GM19240 (cell line): ENCODE results near the gene TMEM176B.
"Not testable (repeated sequence)": the region's sequence is repeated elsewhere in the genome, so short reads cannot be mapped to it uniquely, and the experiment has no call there.

Source experiments
- DNase-seq: peaks from one replicate; pipeline ENCODE4 v3.0.0; 2011; ENCODE audit warnings: low spot score; ENCODE audit not compliant: insufficient read length

Gene TMEM176B

DNA sequence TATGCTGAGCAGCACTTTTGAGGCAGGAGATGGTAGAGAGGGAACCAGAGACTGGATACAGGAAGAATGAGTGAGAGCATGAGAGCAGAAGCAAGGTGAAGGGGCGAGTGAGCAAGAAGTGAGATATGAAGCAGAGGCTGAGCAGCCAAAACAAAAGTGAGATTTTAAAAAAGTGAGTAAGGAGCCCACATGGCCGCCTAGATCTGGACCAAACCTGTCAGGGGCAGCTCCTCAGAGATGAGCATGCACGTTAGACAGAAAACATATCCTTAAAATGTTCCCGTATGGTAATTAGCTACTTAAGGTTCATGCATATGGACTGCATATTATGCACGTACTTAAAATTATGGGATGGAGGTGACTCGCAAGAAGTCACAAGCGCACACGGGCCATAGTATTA lies 22.9 kb upstream of the TMEM176B start:
- DNase-seq = no peak

DNA sequence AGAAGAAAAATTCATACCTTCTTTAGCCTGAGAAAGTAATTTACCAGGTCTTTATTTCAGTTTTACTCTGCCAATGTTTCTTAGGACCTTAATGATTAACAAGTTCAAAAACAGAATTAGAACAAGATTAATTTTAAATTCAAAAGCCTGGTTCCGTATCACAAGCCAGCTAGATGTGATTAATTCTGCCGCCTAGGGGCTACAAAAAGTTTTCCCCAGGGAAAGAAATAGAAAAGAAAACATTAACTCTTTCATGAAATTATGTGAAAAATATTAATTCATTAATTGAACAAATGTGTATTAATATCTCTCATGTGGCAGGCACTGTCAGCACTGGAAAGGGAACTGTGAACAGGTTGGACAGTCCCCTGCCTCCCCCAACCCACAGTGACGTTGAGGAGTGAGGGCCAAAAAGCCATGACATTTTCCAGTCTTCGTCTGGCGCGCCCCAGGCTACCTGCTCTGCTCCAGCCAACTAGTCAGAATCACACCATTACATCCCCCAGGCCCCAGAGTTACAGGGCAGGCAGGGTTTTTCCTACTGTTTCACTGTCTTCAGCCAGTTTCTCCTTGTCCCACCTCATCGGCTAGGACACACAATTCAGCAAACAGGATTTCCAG lies 20.5 kb upstream of the TMEM176B start:
- no peak for DNase-seq

DNA sequence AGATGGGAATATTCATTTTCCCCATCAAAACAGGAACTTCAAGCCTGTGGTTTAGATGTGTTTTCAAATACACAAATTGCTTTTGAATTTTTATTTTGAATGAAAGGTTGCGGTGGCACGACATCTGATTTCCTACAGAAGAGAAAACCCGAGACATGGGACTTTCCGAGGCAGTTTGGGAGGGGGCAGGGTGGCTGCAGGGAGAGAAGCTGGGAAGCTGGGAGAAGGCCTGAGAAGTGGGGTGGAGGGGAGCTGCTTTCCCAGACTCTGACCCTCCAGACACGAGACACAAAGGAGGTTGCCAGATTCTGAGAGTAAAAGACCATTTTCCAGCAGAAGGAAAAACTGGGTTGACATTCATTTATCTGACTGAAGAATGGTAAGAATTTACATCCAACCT lies 20.0 kb upstream of the TMEM176B start:
- no peak for DNase-seq

DNA sequence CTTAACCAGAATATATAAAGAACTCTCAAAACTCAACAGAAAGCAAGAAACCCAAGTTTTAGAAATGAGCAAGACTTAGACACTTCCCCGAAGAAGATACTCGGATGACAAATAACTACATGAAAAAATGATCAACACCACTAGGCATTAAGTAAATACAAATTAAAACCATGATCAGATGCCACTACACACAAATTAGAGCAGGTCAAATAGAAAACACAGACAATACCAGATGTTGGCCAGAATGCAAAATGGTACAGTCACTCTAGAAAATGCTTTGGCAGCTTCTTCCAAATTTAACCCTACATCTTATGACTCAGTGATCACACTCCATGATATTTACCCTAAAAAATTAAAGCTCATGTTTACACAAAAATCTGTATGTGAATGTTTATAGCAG lies 18.8 kb upstream of the TMEM176B start:
- DNase-seq = no peak

DNA sequence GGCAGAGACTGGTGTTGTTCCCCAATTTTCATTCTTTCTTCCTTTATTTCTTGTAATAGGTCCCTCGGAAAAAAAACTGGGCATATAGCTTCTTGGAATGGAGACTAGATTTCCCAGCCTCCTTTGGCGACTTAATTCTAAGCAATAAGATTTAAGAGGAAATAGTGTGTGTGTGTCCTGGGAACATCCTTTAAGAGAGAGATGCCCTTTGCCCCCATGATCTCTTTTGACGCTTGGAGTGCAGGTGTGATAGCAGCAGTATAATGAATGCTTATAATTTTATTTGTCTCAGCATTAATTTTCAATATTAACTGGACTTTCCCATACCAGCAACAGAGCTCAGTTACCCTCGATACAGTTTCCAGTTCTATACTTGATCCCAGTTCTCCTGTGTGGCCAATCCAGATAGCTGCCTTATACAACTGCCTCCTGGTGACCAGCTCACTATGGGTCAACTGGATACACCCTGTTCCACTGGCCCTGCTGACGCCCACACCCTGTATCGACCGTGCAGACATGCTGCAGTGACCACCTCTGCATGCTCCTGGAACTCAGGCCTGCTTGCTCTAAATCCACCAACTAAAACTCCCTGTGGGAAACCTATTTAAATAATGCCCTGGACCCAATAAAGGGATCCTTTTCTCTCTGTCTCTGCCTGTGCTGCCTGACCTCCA lies 14.3 kb upstream of the TMEM176B start:
- DNase-seq = no peak

DNA sequence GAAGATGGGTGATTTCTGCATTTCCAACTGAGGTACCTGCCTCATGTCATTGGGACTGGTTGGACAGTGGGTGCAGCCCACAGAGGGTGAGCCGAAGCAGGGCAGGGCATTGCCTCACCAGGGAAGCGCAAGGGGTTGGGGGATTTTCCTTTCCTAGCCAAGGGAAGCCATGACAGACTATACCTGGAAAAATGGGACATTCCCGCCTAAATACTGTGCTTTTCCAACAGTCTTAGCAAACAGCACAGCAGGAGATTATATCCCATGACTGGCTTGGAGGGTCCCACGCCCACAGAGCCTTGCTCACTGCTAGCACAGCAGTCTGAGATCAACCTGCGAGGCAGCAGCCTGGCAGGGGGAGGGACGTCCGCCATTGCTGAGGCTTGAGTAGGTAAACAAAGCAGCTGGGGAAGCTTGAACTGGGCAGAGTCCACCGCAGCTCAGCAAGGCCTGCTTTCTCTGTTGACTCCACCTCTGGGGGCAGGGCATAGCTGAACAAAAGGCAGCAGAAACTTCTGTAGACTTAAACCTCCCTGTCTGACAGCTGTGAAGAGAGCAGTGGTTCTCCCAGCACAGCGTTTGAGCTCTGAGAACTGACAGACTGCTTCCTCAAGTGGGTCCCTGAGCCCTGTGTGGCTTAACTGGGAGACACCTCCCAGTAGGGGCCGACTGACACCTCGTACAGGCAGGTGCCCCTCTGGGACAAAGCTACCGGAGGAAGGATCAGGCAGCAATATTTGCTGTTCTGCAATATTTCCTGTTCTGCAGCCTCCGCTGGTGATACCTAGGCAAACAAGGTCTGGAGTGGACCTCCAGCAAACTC lies 7.7 kb upstream of the TMEM176B start:
- DNase-seq = not testable (repeated sequence)

DNA sequence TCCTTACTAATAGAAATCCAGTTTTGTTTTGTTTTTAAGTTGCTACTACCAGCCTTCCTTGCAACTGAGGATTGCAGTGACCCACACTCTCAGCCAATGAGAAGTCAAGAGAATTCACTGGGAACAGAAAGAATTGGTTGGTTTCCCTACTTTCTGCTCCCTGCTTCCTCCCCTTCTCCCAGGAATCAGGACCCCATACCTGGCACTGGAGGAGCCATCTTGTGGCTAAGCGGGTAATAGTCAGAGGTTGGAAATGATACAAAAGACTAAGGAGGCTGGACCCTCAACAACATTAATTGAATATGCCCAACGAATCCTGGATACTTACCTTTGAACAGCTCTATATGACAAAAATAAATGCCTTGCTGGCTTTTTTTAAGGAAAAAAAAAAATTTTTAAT lies 6.7 kb upstream of the TMEM176B start:
- DNase-seq = no peak

DNA sequence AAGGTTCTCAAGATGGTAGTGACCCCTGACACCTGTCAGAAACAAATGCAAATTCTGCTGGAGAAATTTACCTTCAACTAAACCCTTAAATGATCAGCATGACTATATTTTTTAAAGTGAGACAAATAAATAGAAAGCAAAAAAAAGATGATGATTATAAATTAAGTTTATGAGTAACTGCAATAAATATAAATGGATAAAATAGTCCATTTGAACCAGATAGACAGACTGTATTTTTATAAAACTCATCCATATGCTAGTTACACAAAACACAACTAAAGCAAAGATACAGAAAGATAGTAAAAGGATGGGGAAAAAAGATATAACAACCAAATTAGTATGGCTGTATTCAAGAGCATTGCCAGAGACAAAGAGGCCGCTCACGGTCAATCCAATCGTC lies 6.3 kb upstream of the TMEM176B start:
- no peak for DNase-seq

DNA sequence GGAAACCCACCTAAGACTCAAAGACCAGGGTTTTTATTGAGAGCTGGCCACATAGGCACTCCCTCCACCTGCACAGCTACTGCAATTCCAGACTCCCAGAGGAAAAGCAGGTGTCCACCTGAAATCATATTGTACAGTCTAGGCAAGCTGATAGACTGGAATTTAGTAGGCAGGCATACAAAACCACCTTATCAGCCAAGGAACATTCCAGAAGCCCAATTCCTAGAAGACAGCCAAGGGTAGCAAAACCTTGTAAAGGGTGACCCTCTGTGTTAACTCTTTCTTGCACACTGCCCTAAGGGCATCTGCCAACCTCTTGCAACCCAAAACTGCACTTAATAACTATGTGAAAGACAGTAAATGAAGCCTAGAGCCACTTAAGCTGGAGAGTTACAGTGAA lies 5.7 kb upstream of the TMEM176B start:
- no peak for DNase-seq

DNA sequence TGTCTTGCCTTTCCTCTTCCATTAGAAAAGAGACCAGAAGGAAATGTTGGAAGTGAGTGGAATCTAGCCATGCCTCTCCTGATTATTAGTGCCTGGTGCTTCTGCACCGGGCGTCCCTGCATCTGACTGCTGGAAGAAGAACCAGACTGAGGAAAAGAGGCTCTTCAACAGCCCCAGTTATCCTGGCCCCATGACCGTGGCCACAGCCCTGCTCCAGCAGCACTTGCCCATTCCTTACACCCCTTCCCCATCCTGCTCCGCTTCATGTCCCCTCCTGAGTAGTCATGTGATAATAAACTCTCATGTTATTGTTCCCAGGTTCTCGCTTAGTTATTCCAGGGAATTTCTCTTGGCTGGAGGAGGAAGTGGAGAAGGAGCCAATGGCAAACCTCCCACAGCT lies 4.6 kb upstream of the TMEM176B start:
- DNase-seq = no peak

DNA sequence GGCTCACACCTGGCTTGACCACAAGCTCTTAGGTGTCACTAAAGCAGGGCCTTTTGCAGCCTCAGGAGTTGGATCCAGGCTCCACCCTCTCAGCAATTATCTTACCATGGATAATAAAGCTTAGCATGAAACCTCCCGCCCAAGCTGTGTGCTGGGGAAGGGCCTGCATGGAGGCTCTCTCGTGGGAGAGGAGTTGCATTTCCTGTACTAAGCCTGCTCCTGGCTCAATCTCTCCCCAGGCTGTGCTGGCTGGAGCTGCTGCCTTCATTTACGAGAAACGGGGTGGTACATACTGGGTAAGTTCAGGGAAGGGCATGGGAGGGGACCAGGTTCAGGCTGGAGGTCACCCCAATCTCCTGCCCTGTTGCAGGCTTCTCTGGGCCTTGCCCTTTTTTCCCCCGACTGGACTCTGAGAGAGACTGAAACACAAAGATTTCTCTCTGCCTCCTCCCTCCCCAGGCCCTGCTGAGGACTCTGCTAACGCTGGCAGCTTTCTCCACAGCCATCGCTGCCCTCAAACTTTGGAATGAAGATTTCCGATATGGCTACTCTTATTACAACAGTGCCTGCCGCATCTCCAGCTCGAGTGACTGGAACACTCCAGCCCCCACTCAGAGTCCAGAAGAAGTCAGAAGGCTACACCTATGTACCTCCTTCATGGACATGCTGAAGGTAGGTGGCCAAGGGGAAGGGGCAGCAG lies 3.1 kb upstream of the TMEM176B start:
- no peak for DNase-seq

DNA sequence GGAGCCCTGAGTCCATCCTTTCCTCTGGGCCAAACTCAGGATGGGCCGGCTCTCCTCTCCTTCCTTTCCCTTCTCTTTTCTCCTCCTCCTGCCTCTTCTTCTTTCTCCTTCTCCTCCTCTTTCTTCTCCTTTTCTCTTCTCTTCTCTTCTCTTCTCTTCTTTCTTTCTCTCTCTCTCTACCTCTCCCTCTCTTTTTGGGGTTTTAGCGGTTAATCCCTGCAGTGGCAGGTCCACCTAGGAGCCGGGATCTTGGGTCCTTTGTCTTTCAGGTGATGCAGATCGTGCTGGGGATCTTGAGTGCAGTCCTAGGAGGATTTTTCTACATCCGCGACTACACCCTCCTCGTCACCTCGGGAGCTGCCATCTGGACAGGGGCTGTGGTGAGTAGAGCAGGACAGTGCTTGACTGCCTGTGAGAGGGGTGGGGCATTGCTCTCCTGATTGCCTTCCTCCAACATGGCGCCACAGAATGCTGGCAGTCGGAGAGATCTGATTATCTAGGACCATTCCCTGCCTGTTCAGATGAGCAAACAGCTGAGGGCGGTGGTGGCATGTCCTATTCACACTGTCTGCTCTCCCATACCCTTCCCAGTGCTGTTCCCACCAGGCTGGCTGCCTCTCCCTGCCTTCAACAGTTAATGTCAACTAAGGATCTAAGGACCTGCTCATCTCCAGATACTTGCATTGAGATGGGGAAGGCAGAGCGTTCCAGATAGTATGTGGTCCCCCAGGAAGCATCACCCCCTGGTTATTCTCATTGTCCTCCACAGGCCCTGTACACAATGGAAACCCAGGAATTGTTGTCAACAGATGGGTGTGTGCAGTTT lies 2.0 kb upstream of the TMEM176B start:
- DNase-seq = no peak

DNA sequence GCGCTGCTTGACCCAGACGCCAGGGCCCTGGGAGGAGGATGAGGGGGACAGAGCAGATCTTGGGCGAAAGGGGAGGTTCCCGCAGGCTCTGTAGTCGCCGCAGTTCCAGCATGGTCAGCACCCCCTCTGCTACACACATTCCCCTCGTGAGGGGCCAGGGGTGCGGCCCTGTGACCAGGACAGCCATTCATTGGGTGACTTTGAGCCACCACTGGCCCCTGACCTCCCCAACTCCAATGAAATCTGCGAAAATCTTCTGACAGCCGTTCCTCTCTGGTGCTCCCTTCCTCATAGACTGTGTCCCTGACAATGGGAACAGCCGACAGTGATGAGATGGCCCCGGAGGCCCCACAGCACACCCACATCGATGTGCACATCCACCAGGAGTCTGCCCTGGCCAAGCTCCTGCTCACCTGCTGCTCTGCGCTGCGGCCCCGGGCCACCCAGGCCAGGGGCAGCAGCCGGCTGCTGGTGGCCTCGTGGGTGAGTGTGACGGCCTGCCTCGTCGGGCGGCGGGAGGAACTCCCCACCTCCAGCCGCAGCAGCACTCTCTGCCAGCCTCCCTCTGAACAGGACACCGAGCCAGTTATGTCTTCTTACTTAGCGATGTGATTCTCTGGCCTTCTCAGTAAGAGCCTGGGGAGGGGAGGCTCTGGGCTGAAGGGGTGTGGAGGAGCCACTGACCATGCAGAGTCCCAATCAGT lies 1.2 kb upstream of the TMEM176B start:
- DNase-seq = no peak

DNA sequence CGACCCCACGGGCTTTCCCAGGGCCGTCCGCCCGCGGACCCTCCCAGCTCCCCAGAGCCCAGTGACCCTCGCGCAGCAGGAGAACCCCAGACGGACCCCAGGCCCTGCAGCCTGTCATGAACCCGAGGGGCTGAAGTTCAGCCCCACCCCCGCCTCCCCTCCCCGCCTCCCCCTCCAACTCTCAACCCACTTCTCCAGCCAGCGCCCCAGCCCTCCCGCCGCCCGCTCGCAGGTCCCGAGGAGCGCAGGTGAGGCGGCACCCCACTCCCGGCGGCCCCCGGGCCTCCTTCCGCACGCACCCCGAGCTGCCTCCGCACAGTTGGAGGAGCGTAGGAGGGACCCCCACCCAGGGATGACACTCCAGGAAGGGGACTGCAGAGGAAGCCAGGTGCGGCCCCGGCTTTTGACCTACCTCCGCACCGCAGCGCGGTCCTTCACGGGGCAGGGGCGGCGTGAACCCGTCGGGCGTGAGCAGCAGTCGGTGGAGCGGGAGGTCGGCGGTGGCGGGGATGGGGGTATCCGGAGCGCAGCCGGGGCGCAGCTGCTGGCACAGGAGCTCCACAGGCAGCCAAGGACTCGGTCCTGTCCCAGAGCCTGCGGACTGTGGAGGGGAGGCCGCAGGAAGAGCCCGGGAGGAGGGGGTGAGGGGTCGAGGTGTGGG lies 547 bp upstream of the TMEM176B start, which contains the start of gene TMEM176A:
Gene TMEM176A, plus strand, starts transcription at position 189 of the 661 bp plus-strand sequence. CDS start 782 bp downstream, outside the sequence.
- DNase-seq = no peak

DNA sequence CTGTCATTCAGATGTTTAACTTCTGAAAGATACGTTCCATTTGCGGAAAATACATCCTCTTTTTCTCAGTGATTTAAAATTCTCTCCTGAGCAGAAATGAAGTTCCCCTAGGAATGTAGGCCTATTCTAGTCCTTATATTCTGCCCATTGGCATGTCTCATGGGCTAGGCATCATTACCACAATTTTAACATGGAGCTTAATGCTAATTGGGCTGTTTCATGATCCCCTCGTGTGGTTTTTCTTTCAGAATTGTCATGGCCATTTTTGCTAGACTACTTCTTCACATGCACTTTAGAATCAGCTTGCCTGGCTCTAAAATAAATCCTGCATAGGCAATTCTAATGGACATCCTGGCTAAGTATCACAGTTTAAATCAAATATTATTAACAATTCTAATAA lies 1.0 kb downstream of the TMEM176B start:
- DNase-seq = no peak

DNA sequence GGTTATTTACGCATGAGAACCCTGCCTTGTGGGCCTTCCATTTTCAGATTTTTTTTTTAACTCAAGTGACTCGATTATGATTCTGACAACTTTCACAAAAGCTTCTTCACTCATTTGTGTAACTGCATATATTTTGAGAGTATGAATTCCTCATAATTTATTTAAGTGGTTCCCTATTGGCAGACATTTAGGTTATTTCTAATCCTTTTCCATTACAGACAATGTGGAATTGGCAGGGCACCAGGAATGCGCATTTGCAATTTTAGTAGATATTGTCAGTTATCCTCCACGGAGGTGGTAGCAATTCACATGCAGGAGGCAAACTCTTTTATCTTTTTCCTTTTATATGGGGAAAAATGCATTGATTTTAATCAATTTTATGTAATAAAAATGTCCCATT lies 2.5 kb downstream of the TMEM176B start:
- DNase-seq = no peak

DNA sequence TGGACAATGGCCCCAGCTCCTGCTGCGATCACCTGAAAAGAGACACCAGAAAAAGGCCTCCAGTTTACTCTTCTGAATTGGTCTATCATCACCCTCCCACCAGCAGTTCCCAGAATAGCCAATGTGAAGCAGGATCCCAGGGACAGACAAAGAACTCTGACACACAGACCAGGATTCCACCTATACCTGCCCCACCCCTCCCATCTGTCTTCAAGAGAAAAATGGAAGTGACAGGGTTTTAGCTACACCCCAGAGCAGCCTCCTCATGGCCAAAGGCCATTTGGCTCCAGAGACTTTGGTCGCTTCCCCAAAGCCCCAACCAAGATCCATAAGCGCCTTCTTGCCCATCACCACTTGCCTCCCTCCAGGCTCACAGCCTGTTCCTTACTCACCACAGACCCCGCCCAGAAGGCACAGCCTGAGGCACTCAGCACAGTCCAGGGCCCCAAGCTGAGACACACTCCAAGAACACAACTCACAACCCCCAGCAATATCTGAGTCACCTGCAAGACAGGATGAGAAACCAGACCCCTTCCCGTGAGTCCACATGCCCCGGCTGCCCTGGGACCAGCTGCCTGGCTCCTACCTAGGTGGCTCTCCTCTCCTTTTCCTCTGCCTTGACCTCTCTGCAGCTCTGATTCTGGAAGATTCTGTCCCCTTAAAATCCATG lies 6.5 kb downstream of the TMEM176B start:
- DNase-seq = no peak

DNA sequence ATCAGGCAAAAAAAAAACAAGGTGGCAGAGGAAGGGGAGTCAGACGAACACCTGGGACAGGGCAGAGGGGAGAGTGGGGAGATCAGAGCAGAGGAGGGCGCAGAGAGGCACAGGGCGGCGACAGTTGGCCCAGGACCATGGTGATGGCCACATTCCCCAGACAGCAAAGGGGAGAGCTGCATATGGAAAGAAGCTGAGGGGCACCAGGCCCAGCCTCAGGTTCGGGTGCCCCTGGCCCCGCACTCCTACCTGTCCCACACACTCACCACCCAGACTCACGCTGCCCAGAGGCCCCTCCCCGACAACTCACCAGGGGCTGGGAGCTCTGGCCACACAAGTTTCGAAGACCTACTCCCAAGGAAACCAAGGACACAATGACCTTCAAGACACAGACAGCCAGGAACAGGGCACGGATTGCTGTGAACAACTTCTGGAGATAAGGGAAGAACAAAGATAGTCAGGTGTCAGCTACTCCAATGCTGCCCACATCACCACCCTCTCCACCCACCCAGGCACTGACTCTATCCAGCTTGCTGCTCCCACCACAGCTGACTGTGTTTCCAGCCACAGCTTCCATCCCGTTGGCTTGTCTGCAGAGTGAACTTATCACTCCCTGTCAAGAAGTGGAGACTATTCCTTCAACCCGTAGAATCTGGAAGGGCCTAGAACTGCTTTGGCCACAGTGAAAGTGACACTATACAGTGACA lies 8.3 kb downstream of the TMEM176B start:
- no peak for DNase-seq

DNA sequence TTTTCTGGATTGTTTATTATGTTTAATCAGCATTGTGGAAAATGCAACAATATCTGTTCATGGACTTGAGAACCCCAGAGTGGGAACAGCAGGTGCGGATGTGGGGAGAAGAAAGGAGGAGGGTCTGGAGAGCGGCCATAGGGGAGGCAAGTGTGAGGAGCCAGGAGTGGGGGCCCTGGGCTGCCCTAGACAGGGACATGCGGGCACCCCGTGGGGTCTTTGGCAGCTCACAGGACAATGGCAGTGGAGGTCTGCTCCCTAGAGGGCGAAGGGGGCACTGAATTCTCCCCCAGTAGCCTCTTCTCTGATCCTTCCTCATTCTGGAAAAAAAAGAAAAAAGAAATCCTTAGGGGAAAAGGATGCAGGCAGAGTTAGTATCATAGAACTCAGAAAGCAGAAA lies 8.9 kb downstream of the TMEM176B start:
- no peak for DNase-seq
